GM13977 (cell line): ENCODE data around the gene PRPSAP2.

Source experiments
- DNase-seq: peaks from one replicate; pipeline ENCODE4 v3.0.0; 2012; ENCODE audit warnings: low spot score
- in situ Hi-C: fragments of 300-500 bp; cut with MboI; formaldehyde crosslinking; loops from one replicate; pipeline ENCODE4 v1.12.0; 2022; ENCODE audit warnings: low sequenced_read_pairs, low pct_unique_long_range_greater_than_20kb, mixed read lengths, inconsistent platforms; ENCODE audit not compliant: unreplicated experiment
- TF ChIP-seq, protein P1 (sequence below): IDR thresholded peaks from 2 replicates; pipeline ENCODE4 v1.5.1; 2012; ENCODE audit warnings: mild to moderate bottlenecking, control low read depth; ENCODE audit not compliant: insufficient read depth; ENCODE audit errors: extremely low read depth, missing control alignments

The PRPSAP2 gene

GRCh38 chr17:18944646-18945045, 86.7 kb downstream of the PRPSAP2 start:
- in situ Hi-C loops: loop anchor here (25.0 kb wide), 1 partner anchor 132 kb away; no protein-coding TSS in a partner anchor
- TF ChIP-seq, protein P1, sequence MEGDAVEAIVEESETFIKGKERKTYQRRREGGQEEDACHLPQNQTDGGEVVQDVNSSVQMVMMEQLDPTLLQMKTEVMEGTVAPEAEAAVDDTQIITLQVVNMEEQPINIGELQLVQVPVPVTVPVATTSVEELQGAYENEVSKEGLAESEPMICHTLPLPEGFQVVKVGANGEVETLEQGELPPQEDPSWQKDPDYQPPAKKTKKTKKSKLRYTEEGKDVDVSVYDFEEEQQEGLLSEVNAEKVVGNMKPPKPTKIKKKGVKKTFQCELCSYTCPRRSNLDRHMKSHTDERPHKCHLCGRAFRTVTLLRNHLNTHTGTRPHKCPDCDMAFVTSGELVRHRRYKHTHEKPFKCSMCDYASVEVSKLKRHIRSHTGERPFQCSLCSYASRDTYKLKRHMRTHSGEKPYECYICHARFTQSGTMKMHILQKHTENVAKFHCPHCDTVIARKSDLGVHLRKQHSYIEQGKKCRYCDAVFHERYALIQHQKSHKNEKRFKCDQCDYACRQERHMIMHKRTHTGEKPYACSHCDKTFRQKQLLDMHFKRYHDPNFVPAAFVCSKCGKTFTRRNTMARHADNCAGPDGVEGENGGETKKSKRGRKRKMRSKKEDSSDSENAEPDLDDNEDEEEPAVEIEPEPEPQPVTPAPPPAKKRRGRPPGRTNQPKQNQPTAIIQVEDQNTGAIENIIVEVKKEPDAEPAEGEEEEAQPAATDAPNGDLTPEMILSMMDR: no peak
- no peak for DNase-seq

- in situ Hi-C loops: loop anchor here (25.0 kb wide), 1 partner anchor 134 kb away; no protein-coding TSS in a partner anchor
- TF ChIP-seq, protein P1: no peak
- DNase-seq: no peak
Observed at GRCh38 chr17:18946536-18946935, 88.6 kb downstream of the PRPSAP2 start.

DNA sequence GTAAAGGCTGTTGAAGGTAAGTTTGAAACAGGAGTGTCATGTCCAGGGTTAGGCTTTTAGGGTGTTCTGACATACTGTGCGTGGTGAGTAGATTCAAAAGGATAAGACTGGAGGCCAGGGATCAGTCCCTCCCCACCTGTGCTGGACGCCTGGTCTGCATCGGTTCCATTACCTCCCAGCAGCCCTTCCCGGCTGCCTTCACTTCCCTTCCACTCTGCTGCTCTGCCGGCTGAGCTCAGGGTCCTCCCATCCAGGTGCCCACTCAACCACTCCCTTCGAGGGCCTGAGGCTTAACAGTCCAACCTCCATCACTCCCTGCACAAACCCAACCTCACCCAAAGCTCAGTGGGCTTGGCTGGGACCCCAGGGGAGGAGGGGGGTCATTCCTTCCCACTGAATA, 89.9 kb downstream of the PRPSAP2 start:
- in situ Hi-C loops: loop anchor here (25.0 kb wide), 1 partner anchor 136 kb away; no protein-coding TSS in a partner anchor
- TF ChIP-seq, protein P1: no peak
- DNase-seq: no peak

GRCh38 chr17:18948476-18949006, 90.6 kb downstream of the PRPSAP2 start:
- TF ChIP-seq, protein P1: no peak
- DNase-seq: no peak
- in situ Hi-C loops: loop anchor here (25.0 kb wide), 1 partner anchor 136 kb away; no protein-coding TSS in a partner anchor

GRCh38 chr17:18949566-18949965, 91.6 kb downstream of the PRPSAP2 start:
- TF ChIP-seq, protein P1: no peak
- in situ Hi-C loops: loop anchor here (25.0 kb wide), 1 partner anchor 137 kb away; no protein-coding TSS in a partner anchor
- no peak for DNase-seq

DNA sequence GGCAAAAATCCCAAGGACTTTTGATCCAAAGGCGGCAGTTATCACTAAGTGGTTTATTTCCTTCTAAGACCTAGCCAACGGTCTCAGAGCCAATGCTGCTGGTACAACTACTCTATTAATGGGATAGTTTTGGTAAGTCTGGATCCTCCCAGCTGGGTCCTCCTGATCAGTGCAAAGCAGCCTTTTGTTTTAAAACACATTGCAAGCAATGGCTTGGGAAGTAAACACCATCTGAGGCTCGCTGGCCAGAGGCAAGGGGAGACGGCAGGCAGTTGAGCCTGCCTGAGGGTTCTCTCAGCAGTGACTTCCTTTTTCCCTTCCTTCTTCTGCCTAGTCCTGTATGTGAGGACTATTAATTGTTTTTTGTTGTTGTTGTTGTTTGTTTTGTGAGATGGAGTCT, 92.4 kb downstream of the PRPSAP2 start:
- TF ChIP-seq, protein P1: no peak
- DNase-seq: no peak
- in situ Hi-C loops: no loop called here
